Measurements from ENCODE around the gene SYNDIG1L.

- TF ChIP-seq CTCF (IDR thresholded peaks at IDR 0.05; ENCODE audit: extremely low read depth in 1 of 2, insufficient read depth in 1 of 2, low read depth in 1 of 2, low read length in 2 of 2) (no peak), POLR2A (IDR thresholded peaks at IDR 0.05; ENCODE audit: low read depth, low read length) (no peak), FOS (IDR thresholded peaks at IDR 0.05; ENCODE audit: borderline replicate concordance, insufficient read depth, low read length) (no peak), MAX (IDR thresholded peaks at IDR 0.05; ENCODE audit: insufficient read depth, insufficient read length) (no peak), EZH2 (IDR thresholded peaks at IDR 0.05; ENCODE audit: borderline replicate concordance, low read depth, low read length, severe bottlenecking) (no peak), POLR2AphosphoS5 (IDR thresholded peaks at IDR 0.05; ENCODE audit: insufficient read depth, low read depth, low read length) (no peak), JUN (IDR thresholded peaks at IDR 0.05; ENCODE audit: borderline replicate concordance, insufficient read depth, insufficient read length, low read depth) (no peak), GATA2 (IDR thresholded peaks at IDR 0.05; ENCODE audit: insufficient read depth, insufficient read length, low read depth, low read length) (no peak), MYC (IDR thresholded peaks at IDR 0.05; ENCODE audit: low read depth, low read length) (no peak)
Measured at GRCh38 chr14:74395094-74395493, 30.9 kb downstream of the SYNDIG1L start.
